ENCODE measurements around the gene ZNF746.

DNA sequence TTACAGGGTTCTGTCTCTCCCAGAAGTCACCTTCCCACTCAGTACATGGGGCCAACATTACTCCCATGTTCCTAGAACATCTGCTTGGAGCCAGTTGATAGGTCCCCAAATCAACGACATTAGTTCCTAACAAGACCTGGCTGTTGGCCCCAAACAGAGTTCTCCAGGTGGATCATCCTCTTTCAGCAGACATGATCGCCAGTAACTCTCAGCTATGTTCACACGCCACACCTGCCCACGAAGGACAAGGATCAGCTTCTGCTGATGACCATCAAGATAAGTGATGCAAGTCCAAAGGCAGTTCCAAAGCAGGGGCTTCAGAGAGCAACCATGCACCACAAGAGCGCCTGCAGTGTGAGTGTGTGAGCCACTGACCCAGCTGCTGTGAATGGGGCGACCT is 47.7 kb downstream of the ZNF746 start:
- TF ChIP-seq, protein P1, sequence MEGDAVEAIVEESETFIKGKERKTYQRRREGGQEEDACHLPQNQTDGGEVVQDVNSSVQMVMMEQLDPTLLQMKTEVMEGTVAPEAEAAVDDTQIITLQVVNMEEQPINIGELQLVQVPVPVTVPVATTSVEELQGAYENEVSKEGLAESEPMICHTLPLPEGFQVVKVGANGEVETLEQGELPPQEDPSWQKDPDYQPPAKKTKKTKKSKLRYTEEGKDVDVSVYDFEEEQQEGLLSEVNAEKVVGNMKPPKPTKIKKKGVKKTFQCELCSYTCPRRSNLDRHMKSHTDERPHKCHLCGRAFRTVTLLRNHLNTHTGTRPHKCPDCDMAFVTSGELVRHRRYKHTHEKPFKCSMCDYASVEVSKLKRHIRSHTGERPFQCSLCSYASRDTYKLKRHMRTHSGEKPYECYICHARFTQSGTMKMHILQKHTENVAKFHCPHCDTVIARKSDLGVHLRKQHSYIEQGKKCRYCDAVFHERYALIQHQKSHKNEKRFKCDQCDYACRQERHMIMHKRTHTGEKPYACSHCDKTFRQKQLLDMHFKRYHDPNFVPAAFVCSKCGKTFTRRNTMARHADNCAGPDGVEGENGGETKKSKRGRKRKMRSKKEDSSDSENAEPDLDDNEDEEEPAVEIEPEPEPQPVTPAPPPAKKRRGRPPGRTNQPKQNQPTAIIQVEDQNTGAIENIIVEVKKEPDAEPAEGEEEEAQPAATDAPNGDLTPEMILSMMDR (conservative IDR thresholded peaks at IDR 0.05) = no peak
- TF ChIP-seq EZH2 (IDR thresholded peaks at IDR 0.05; ENCODE audit: low read depth) = no peak
